ENCODE data around the gene COL4A3.

- TF ChIP-seq POLR2AphosphoS5 (IDR thresholded peaks at IDR 0.05; ENCODE audit: low read depth, low read length): no peak
- no peak for TF ChIP-seq REST (IDR thresholded peaks at IDR 0.05; ENCODE audit: insufficient read depth in 1 of 2, low read depth in 2 of 2, low read length in 2 of 2)
- no peak for TF ChIP-seq TAF1 (IDR thresholded peaks at IDR 0.05; ENCODE audit: borderline replicate concordance, insufficient read depth, low read length)
- TF ChIP-seq FOXP2 (optimal IDR thresholded peaks at IDR 0.05; ENCODE audit: borderline replicate concordance, extremely low read depth, extremely low read length, insufficient read depth): no peak
- no peak for TF ChIP-seq SIN3A (IDR thresholded peaks at IDR 0.05; ENCODE audit: borderline replicate concordance, insufficient read depth, low read length)
These were observed 146.3 kb downstream of the COL4A3 start for GRCh38 chr2:227310756-227311110.

All from PFSK-1 (cell line).